ENCODE results near the gene TUBG1.

- TF ChIP-seq POLR2A (IDR thresholded peaks at IDR 0.05): no peak
- TF ChIP-seq, protein P1, sequence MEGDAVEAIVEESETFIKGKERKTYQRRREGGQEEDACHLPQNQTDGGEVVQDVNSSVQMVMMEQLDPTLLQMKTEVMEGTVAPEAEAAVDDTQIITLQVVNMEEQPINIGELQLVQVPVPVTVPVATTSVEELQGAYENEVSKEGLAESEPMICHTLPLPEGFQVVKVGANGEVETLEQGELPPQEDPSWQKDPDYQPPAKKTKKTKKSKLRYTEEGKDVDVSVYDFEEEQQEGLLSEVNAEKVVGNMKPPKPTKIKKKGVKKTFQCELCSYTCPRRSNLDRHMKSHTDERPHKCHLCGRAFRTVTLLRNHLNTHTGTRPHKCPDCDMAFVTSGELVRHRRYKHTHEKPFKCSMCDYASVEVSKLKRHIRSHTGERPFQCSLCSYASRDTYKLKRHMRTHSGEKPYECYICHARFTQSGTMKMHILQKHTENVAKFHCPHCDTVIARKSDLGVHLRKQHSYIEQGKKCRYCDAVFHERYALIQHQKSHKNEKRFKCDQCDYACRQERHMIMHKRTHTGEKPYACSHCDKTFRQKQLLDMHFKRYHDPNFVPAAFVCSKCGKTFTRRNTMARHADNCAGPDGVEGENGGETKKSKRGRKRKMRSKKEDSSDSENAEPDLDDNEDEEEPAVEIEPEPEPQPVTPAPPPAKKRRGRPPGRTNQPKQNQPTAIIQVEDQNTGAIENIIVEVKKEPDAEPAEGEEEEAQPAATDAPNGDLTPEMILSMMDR (IDR thresholded peaks at IDR 0.05): no peak
- no peak for TF ChIP-seq POLR2AphosphoS5 (IDR thresholded peaks at IDR 0.05)
Observed at GRCh38 chr17:42574463-42574862, 35.0 kb upstream of the TUBG1 start.

Data from breast epithelium (tissue), 3 donors.